ENCODE data around the gene DOCK9. TPM values are rescaled to one million over a fixed set of nuclear protein-coding genes. Genes with fewer than 3 reads are reported as not detected.

Gene DOCK9
- total RNA-seq, 4 donors from 2014 or later: 121 to 240 (median 200) TPM

DNA sequence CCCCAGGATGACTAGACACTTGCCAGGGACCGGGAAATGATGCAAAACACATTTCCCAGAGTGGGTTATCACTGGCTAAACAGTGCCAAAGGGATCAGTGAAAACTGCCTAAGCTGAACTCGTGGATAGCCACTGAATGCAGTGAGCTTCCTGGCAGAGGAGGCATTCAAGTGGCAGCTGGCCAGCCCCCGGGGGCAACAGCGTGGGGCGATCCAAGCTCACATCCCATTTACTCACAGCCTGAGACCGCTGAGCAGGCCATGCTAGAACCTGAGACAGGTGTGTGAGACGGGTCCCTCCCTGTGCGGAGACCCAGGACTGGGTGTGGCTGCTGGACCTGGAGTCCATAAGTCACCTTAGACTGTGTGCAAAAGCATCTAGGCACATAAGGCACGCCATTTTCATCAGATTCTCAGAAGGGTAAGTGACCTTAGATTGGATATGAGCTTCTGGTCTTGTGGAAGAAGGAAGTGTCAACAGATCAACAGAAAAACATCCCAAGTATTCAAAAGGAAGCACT lies 173.5 kb downstream of the DOCK9 start:
- 92% methylated on average over 9 of the region's 9 CpGs for WGBS
- H3K27ac ChIP-seq: no peak overlapping the region
- no peak overlapping the region for H3K4me3 ChIP-seq
- peaks cover 56% of the 10 kb centered on the region for H3K36me3 ChIP-seq
- no peak for TF ChIP-seq POLR2AphosphoS5 (IDR thresholded peaks at IDR 0.05)
- TF ChIP-seq, protein P1, sequence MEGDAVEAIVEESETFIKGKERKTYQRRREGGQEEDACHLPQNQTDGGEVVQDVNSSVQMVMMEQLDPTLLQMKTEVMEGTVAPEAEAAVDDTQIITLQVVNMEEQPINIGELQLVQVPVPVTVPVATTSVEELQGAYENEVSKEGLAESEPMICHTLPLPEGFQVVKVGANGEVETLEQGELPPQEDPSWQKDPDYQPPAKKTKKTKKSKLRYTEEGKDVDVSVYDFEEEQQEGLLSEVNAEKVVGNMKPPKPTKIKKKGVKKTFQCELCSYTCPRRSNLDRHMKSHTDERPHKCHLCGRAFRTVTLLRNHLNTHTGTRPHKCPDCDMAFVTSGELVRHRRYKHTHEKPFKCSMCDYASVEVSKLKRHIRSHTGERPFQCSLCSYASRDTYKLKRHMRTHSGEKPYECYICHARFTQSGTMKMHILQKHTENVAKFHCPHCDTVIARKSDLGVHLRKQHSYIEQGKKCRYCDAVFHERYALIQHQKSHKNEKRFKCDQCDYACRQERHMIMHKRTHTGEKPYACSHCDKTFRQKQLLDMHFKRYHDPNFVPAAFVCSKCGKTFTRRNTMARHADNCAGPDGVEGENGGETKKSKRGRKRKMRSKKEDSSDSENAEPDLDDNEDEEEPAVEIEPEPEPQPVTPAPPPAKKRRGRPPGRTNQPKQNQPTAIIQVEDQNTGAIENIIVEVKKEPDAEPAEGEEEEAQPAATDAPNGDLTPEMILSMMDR (IDR thresholded peaks at IDR 0.05): no peak
- TF ChIP-seq POLR2A (IDR thresholded peaks at IDR 0.05): no peak
- TF ChIP-seq EP300 (IDR thresholded peaks at IDR 0.05): no peak
- no peak for DNase-seq (ENCODE audit: low spot score in 2 of 2)
- H3K9me3 ChIP-seq: no peaks in the 10 kb centered on the region
- H3K27me3 ChIP-seq: no peaks in the 10 kb centered on the region
- peaks cover 10% of the 10 kb centered on the region for H3K4me1 ChIP-seq

DNA sequence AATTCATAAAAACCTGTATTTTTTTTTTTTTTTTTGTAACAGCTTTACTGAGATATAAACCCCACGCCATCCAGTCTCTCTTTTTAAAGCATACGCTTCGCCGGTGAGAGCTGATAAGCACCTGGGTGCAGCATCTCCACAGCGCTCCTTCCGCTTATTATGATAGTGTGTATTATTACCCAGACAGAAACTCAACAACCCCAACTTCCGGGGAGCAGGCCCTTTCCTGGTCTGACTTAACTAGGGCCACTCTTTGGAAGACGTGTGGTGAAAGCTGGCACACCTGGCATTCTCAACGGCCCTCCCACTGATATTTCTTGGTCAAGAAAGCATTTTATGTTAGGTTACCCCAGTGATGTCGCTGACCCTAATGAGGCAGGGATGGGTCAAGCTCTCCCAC lies 173.9 kb downstream of the DOCK9 start:
- DNase-seq (ENCODE audit: low spot score in 2 of 2): no peak
- 97% methylated on average over 10 of the region's 10 CpGs for WGBS
- Histone ChIP-seq H3K27ac (no peak overlapping the region), H3K4me3 (no peak overlapping the region), H3K27me3 (no peaks in the 10 kb centered on the region), H3K4me1 (peaks cover 10% of the 10 kb centered on the region), H3K9me3 (no peaks in the 10 kb centered on the region), H3K36me3 (peaks cover 53% of the 10 kb centered on the region)
- TF ChIP-seq POLR2A (IDR thresholded peaks at IDR 0.05) (no peak), EP300 (IDR thresholded peaks at IDR 0.05) (no peak)

DNA sequence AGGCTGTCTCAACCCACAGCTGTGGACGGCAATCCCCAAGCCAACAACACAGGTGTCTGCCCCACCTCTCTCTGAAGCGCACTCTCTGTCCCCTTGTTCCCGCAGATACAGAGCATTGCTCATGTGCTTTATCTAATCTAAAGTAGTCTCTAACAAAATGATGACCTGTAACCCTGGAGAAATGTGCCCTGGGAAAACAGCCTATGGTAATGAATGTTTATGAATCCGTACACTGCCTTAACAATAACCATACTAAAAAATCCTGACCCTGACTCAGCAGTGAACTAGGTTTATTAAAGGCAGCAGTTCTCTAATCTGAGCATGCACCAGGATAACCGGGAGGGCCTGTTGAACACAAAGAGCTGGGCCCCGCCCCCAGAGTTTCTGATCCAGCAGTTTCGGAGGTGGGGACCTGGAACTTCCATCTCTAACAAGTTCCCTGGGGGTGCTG lies 174.7 kb downstream of the DOCK9 start:
- Histone ChIP-seq H3K9me3 (no peaks in the 10 kb centered on the region), H3K4me3 (no peak overlapping the region), H3K36me3 (peaks cover 60% of the 10 kb centered on the region), H3K27ac (no peak overlapping the region), H3K4me1 (peaks cover 10% of the 10 kb centered on the region), H3K27me3 (no peaks in the 10 kb centered on the region)
- no peak for DNase-seq (ENCODE audit: low spot score in 2 of 2)
- 76% methylated on average over 7 of the region's 7 CpGs for WGBS
- TF ChIP-seq POLR2AphosphoS5 (IDR thresholded peaks at IDR 0.05) (no peak), POLR2A (IDR thresholded peaks at IDR 0.05) (no peak), EP300 (IDR thresholded peaks at IDR 0.05) (no peak)
- TF ChIP-seq, protein P1 (IDR thresholded peaks at IDR 0.05): no peak

DNA sequence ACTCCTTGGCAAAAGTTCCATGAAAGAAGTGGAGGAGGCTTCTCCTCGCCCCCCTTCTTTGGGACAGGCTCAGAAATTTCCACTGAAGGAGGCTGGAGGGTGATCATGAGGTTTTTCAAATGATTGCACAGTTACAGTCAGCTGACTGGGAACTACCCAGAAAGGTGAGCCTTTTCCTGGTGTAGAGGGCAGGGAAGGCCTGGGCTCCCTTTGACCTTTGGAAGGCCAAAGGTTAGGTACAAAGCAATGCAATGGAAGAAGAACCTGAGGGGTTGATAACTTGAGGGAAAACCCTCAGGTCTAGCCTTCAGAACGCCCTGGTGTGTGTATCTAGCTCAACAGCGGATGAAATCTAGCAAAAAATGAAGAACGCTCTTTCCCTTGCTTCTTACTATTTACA lies 175.3 kb downstream of the DOCK9 start:
- no peaks in the 10 kb centered on the region for H3K27me3 ChIP-seq
- no peak overlapping the region for H3K4me3 ChIP-seq
- H3K4me1 ChIP-seq: peaks cover 10% of the 10 kb centered on the region
- WGBS: 92% methylated on average over 4 of the region's 4 CpGs
- H3K27ac ChIP-seq: peak overlapping the region; percentile 75
- TF ChIP-seq EP300 (IDR thresholded peaks at IDR 0.05) (no peak), POLR2AphosphoS5 (IDR thresholded peaks at IDR 0.05) (no peak), POLR2A (IDR thresholded peaks at IDR 0.05) (no peak)
- TF ChIP-seq, protein P1 (IDR thresholded peaks at IDR 0.05): no peak
- no peaks in the 10 kb centered on the region for H3K9me3 ChIP-seq
- H3K36me3 ChIP-seq: peaks cover 60% of the 10 kb centered on the region
- DNase-seq (ENCODE audit: low spot score in 2 of 2): no peak

DNA sequence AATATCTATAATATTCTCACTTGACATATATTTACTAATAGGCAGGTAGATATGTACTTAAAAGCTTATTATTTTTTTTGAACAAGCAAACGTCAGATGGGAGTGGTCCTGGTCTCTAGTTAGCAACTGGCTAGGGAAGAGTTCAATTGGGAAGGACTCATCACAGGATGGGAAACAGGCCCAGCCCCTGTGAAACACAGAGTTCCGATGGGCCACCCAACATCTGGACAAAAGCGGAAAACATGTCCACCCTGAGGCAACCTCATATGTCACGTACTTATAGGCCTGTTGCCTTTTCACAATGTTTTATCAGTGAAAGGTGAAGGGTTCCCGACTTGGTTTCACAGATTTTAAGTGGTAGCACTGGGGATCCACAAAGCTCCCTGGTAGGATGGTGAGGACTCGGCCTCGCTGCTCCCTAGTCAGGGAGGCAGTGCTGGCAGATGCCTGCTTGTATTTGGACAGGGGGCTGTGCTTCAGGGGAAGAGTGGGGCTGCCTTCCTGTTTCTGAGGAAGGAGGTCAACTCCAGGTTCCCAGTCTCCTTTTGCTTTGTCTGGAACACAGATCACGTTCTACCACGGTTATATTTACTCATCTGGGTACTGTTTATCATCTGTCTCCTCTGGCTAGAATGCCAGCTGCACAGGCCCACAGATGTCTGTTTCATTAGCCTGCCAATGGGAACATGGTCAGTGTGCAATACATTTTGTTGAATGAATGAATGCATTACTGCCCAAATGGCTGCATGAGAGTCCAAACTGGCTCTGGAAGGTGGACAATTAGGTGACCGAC lies 176.0 kb downstream of the DOCK9 start:
- whole genome bisulfite sequencing: 70% methylated on average over 10 of the region's 10 CpGs
- Histone ChIP-seq H3K27me3 (no peaks in the 10 kb centered on the region), H3K4me1 (peaks cover 10% of the 10 kb centered on the region), H3K4me3 (no peak overlapping the region), H3K27ac (peak overlapping the region; percentile 75), H3K36me3 (peaks cover 65% of the 10 kb centered on the region), H3K9me3 (no peaks in the 10 kb centered on the region)
- TF ChIP-seq, protein P1 (IDR thresholded peaks at IDR 0.05): no peak
- no peak for TF ChIP-seq EP300 (IDR thresholded peaks at IDR 0.05)
- no peak for TF ChIP-seq POLR2A (IDR thresholded peaks at IDR 0.05)
- TF ChIP-seq POLR2AphosphoS5 (IDR thresholded peaks at IDR 0.05): no peak
- no peak for DNase-seq (ENCODE audit: low spot score in 2 of 2)

All from suprapubic skin (tissue), 4 donors.